PC-9 (cell line): ENCODE data around the gene YBX1. TPM values are rescaled to one million over a fixed set of nuclear protein-coding genes. Genes with fewer than 3 reads are reported as not detected.

Experiments
- BruUV-seq: library from RNA; stranded (reverse); fragments of 400-500 nt; replicated peaks from 2 replicates; lab custom pipeline; 2021; lab: Mats Ljungman, UMichigan
- CTCF ChIA-PET: fragments of 300-600 bp; sonication (Branson Sonifier 250); formaldehyde crosslinking; loops from one replicate; lab custom pipeline; 2022; ENCODE audit warnings: antibody characterized with exemption; lab: Charles Lee
- POLR2A ChIA-PET: fragments of 300-600 bp; sonication (Branson Sonifier 250); formaldehyde crosslinking; loops from one replicate; lab custom pipeline; 2022; ENCODE audit warnings: antibody characterized with exemption; ENCODE audit not compliant: unreplicated experiment; lab: Charles Lee
- DNase-seq, 2 experiments: peaks; one replicate each; pipeline versions ENCODE4 v3.0.0 to v3.0.0-alpha.2; 2015 to 2022; ENCODE audit warnings: mixed read lengths in 1 of 2
- H2AFZ ChIP-seq: fragments of 200-600 bp; sonication (generic); 2 replicates; pipeline ENCODE4 v1.8.1; 2017; ENCODE audit warnings: antibody characterized with exemption
- H3F3A ChIP-seq: fragments of 200-600 bp; sonication (generic); 2 replicates; pipeline ENCODE4 v1.8.1; 2017; ENCODE audit warnings: antibody characterized with exemption, mild to moderate bottlenecking, low read depth; ENCODE audit not compliant: insufficient read depth
- H3K27ac ChIP-seq: fragments of 200-600 bp; sonication (generic); 2 replicates; pipeline ENCODE4 v1.6.1; 2016; ENCODE audit warnings: mixed run types
- H3K27me3 ChIP-seq: fragments of 200-600 bp; sonication (generic); 2 replicates; pipeline ENCODE4 v1.6.1; 2016; ENCODE audit warnings: low read depth, mixed run types; ENCODE audit not compliant: insufficient read depth
- H3K36me3 ChIP-seq: fragments of 200-600 bp; sonication (generic); 2 replicates; pipeline ENCODE4 v1.6.1; 2016; ENCODE audit warnings: low read depth, mixed run types
- H3K4me1 ChIP-seq: fragments of 200-600 bp; sonication (generic); replicated peaks from 2 replicates; pipeline ENCODE4 v1.6.1; 2016; ENCODE audit warnings: mixed run types; ENCODE audit not compliant: insufficient read depth
- H3K4me2 ChIP-seq: fragments of 200-600 bp; sonication (generic); 2 replicates; pipeline ENCODE4 v1.6.1; 2017; ENCODE audit warnings: mixed run types
- H3K4me3 ChIP-seq: fragments of 200-600 bp; sonication (generic); 2 replicates; pipeline ENCODE4 v1.6.1; 2016; ENCODE audit warnings: mixed run types
- H3K79me2 ChIP-seq: fragments of 200-600 bp; sonication (generic); 2 replicates; pipeline ENCODE4 v1.6.1; 2017; ENCODE audit warnings: low read depth, mixed run types
- H3K9me2 ChIP-seq: fragments of 200-600 bp; sonication (generic); 2 replicates; pipeline ENCODE4 v1.8.1; 2017; ENCODE audit warnings: mild to moderate bottlenecking; ENCODE audit not compliant: insufficient read depth
- H3K9me3 ChIP-seq: fragments of 200-600 bp; sonication (generic); 2 replicates; pipeline ENCODE4 v1.8.1; 2016; ENCODE audit warnings: low read depth; ENCODE audit not compliant: insufficient read depth
- H4K20me1 ChIP-seq: fragments of 200-600 bp; sonication (generic); 2 replicates; pipeline ENCODE4 v1.8.1; 2017; ENCODE audit not compliant: insufficient read depth
- CTCF ChIP-seq: fragments of 200-600 bp; sonication (generic); conservative IDR thresholded peaks from 2 replicates; pipeline ENCODE4 v1.6.1; 2017; ENCODE audit warnings: mixed run types, antibody characterized with exemption, mild to moderate bottlenecking, moderate library complexity
- EZH2 ChIP-seq: fragments of 200-600 bp; sonication (generic); IDR thresholded peaks from 2 replicates; pipeline ENCODE4 v1.8.0; 2017; ENCODE audit warnings: antibody characterized with exemption, low read depth
- intact Hi-C: fragments of 100-400 bp; cut with micrococcal nuclease; formaldehyde crosslinking; loops from one replicate; pipeline ENCODE4 v1.10.0; 2022; ENCODE audit not compliant: unreplicated experiment
- total RNA-seq: library from RNA; stranded (reverse); gene quantifications from 2 replicates; pipeline ENCODE4 v1.2.3, GENCODE V29; 2021

Gene YBX1
- total RNA-seq, 1 experiment from 2014 or later, result 1,130 TPM

DNA sequence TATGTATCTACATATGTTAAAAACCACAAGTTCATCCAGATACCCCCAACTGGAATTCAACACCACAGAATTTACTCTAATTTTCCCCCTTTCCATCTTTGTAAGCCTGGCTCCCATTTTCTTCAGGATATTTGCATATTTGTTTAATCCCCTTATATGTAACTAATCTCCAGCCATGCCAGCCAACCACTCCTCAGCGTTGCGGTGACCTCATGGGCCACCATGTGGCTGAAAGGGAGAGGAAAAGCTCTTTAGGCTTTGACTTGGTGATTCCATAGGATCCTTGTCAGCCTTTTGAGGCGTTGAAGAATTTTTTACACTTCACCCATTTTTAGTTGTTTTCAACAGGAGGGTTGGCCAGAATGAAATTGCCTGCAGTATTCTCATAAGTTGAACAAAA lies 47.8 kb downstream of the YBX1 start:
- Histone ChIP-seq H3K9me2 (no peaks in the 10 kb centered on the region), H3K4me1 (no peaks in the 10 kb centered on the region), H3F3A (no peaks in the 10 kb centered on the region), H3K27ac (no peak overlapping the region), H3K36me3 (no peaks in the 10 kb centered on the region), H2AFZ (no peak overlapping the region), H3K79me2 (no peaks in the 10 kb centered on the region), H3K4me3 (no peak overlapping the region), H4K20me1 (no peaks in the 10 kb centered on the region), H3K4me2 (no peak overlapping the region), H3K9me3 (no peaks in the 10 kb centered on the region), H3K27me3 (no peaks in the 10 kb centered on the region)
- ChIA-PET POLR2A (no interaction called here), CTCF (no interaction called here)
- no peak for TF ChIP-seq CTCF
- TF ChIP-seq EZH2, result no peak
- DNase-seq, result no peak
- intact Hi-C loops, result no loop called here
- no TSS peak for BruUV-seq

- no TSS peak for BruUV-seq
- H3K4me3 ChIP-seq, result no peak overlapping the region
- no peaks in the 10 kb centered on the region for H3K79me2 ChIP-seq
- intact Hi-C loops, result no loop called here
- no peaks in the 10 kb centered on the region for H3K9me3 ChIP-seq
- no peak overlapping the region for H3K27ac ChIP-seq
- no peak for DNase-seq
- H3K4me2 ChIP-seq, result no peak overlapping the region
- ChIA-PET CTCF (no interaction called here), POLR2A (interaction anchor here (0.6 kb wide), 1 partner anchor 439 kb away, joined by 3 read pairs; no protein-coding TSS in a partner anchor)
- H3K27me3 ChIP-seq, result no peaks in the 10 kb centered on the region
- H2AFZ ChIP-seq, result no peak overlapping the region
- H3K36me3 ChIP-seq, result no peaks in the 10 kb centered on the region
- no peaks in the 10 kb centered on the region for H4K20me1 ChIP-seq
- TF ChIP-seq CTCF, result no peak
- TF ChIP-seq EZH2, result no peak
- no peaks in the 10 kb centered on the region for H3F3A ChIP-seq
- no peaks in the 10 kb centered on the region for H3K9me2 ChIP-seq
- H3K4me1 ChIP-seq, result no peaks in the 10 kb centered on the region
These were observed 48.8 kb downstream of the YBX1 start for GRCh38 chr1:42730988-42731387.

DNA sequence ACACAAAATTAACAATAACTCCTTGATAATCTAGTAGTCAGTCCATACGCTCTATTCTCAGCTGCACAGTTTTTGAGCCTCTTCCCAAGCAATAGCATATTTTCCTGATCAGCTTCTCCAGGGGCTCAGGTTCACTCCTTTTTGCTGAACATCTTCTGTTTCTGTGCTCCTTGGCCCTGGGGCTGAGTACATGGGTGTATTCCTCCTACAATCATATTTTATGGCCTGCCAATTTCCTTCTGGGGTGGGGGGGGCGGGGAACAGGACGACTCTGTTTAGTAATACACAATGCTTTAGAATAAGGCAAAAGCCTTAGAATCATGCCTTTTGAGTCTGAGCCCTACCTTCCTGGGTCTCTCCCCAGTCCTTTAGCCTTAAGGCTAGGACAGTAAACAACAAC lies 49.4 kb downstream of the YBX1 start:
- no peaks in the 10 kb centered on the region for H3K79me2 ChIP-seq
- BruUV-seq, result no TSS peak
- no peaks in the 10 kb centered on the region for H4K20me1 ChIP-seq
- no peaks in the 10 kb centered on the region for H3K4me1 ChIP-seq
- no peak for DNase-seq
- H2AFZ ChIP-seq, result no peak overlapping the region
- H3K4me3 ChIP-seq, result no peak overlapping the region
- H3K9me3 ChIP-seq, result no peaks in the 10 kb centered on the region
- no peaks in the 10 kb centered on the region for H3K36me3 ChIP-seq
- no peaks in the 10 kb centered on the region for H3K27me3 ChIP-seq
- no peak overlapping the region for H3K27ac ChIP-seq
- CTCF ChIA-PET, result no interaction called here
- H3K9me2 ChIP-seq, result no peaks in the 10 kb centered on the region
- intact Hi-C loops, result no loop called here
- TF ChIP-seq CTCF (no peak), EZH2 (no peak)
- H3F3A ChIP-seq, result no peaks in the 10 kb centered on the region
- H3K4me2 ChIP-seq, result no peak overlapping the region
- POLR2A ChIA-PET, result no interaction called here
